A549 (cell line): Measurements from ENCODE around the gene MIEF1. TPM values are rescaled to one million over a fixed set of nuclear protein-coding genes. Genes with fewer than 3 reads are reported as not detected.
A peak's percentile ranks its signal among the peaks of the same experiment; 100 is the strongest.

ENCODE experiments used
- ATAC-seq, 2 experiments: fragments of 200-7000 bp in 1 of 2; fragments of >200 bp in 1 of 2; cut with Nextera tagmentation in 1 of 2; cut with Tn5 transposase in 1 of 2; 3 replicates each; pipeline versions ENCODE4 v1.8.0 to v1.9.1; 2018 to 2020; ENCODE audit warnings: mild to moderate bottlenecking in 1 of 2, moderate library complexity in 1 of 2
- CTCF ChIA-PET: fragments of 300-600 bp; sonication (Branson Sonifier 250); formaldehyde crosslinking; extraction: SDS; loops from one replicate; lab custom pipeline; 2021; ENCODE audit warnings: antibody characterized with exemption, inconsistent platforms; lab: Yijun Ruan, JAX
- POLR2A ChIA-PET: fragments of 350-600 bp; formaldehyde crosslinking; extraction: SDS; loops from one replicate; lab custom pipeline; 2021; ENCODE audit warnings: antibody characterized with exemption, inconsistent platforms; lab: Yijun Ruan, JAX
- DNase-seq, 2 experiments: peaks; one replicate each; pipeline versions ENCODE4 v3.0.0 to v3.0.0-alpha.2; 2011 to 2016; ENCODE audit warnings: low read depth in 1 of 2, low spot score in 1 of 2
- FAIRE-seq: peaks from 2 replicates; lab custom pipeline; 2011; peaks lifted over from hg19 to GRCh38; lab: Jason Lieb, UNC
- H3K27ac ChIP-seq, 2 experiments: fragments of >200 bp; sonication (Bioruptor Twin); formaldehyde crosslinking; 3 replicates each; pipeline ENCODE4 v1.5.1; 2016 to 2017
- H3K4me1 ChIP-seq: fragments of >200 bp; sonication (Bioruptor Twin); formaldehyde crosslinking; 3 replicates; pipeline ENCODE4 v1.6.1; 2016
- H3K4me2 ChIP-seq: fragments of >200 bp; sonication (Bioruptor Twin); formaldehyde crosslinking; 3 replicates; pipeline ENCODE4 v1.6.1; 2016
- H3K4me3 ChIP-seq: fragments of >200 bp; sonication (Bioruptor Twin); formaldehyde crosslinking; 3 replicates; pipeline ENCODE4 v1.5.1; 2016
- H3K9me3 ChIP-seq: fragments of >200 bp; sonication (Bioruptor Twin); formaldehyde crosslinking; 3 replicates; pipeline ENCODE4 v1.6.1; 2016
- BHLHE40 ChIP-seq: IDR thresholded peaks from 2 replicates; pipeline ENCODE4 v1.6.1; 2012; ENCODE audit warnings: low read depth, low read length, inconsistent platforms
- CBX2 ChIP-seq: fragments of 200-600 bp; sonication (generic); IDR thresholded peaks from 2 replicates; pipeline ENCODE4 v1.6.1; 2016; ENCODE audit warnings: low read depth, mild to moderate bottlenecking, borderline replicate concordance
- CHD2 ChIP-seq: fragments of 150-350 bp; IDR thresholded peaks from 2 replicates; pipeline ENCODE4 v1.6.1; 2014; ENCODE audit warnings: low read length; ENCODE audit not compliant: partially characterized antibody
- E2F6 ChIP-seq: IDR thresholded peaks from 2 replicates; pipeline ENCODE4 v1.6.1; 2012; ENCODE audit warnings: low read depth, borderline replicate concordance
- EHF ChIP-seq: fragments of 250-450 bp; sonication (Bioruptor Pico); IDR thresholded peaks from 2 replicates; pipeline ENCODE4 v1.5.0; 2020; ENCODE audit warnings: mild to moderate bottlenecking
- EP300 ChIP-seq, 2 experiments: fragments of >200 bp; sonication (Bioruptor Twin); formaldehyde crosslinking; IDR thresholded peaks; 2 replicates in 1 of 2; 3 replicates in 1 of 2; pipeline ENCODE4 v1.6.1; 2016 to 2017
- ESRRA ChIP-seq: fragments of 150-350 bp; IDR thresholded peaks from 2 replicates; pipeline ENCODE4 v1.6.1; 2014; ENCODE audit warnings: mild to moderate bottlenecking, low read length, borderline replicate concordance
- FOSB ChIP-seq: fragments of 250-450 bp; sonication (Bioruptor Pico); IDR thresholded peaks from 2 replicates; pipeline ENCODE4 v1.5.0; 2020; ENCODE audit warnings: mild to moderate bottlenecking, moderate library complexity
- HDAC2 ChIP-seq: fragments of 200-600 bp; sonication (generic); IDR thresholded peaks from 2 replicates; pipeline ENCODE4 v1.6.1; 2016
- HES2 ChIP-seq: fragments of >200 bp; sonication (Bioruptor Twin); formaldehyde crosslinking; IDR thresholded peaks from 2 replicates; pipeline ENCODE4 v1.6.1; 2016
- HOXB13 ChIP-seq: fragments of 250-450 bp; sonication (Bioruptor Pico); IDR thresholded peaks from 2 replicates; pipeline ENCODE4 v1.5.0; 2020; ENCODE audit warnings: low read depth, mild to moderate bottlenecking, moderate library complexity
- JUN ChIP-seq, 2 experiments: fragments of >200 bp; sonication (Bioruptor Twin); formaldehyde crosslinking; IDR thresholded peaks; 2 replicates in 1 of 2; 3 replicates in 1 of 2; pipeline ENCODE4 v1.6.1; 2016 to 2017
- KDM1A ChIP-seq: fragments of 200-600 bp; sonication (generic); IDR thresholded peaks from 2 replicates; pipeline ENCODE4 v1.6.1; 2016; ENCODE audit warnings: low read depth, mild to moderate bottlenecking
- KDM5A ChIP-seq: fragments of 200-600 bp; sonication (generic); IDR thresholded peaks from 2 replicates; pipeline ENCODE4 v1.6.1; 2016; ENCODE audit warnings: antibody characterized with exemption, mild to moderate bottlenecking
- MAX ChIP-seq: IDR thresholded peaks from 2 replicates; pipeline ENCODE4 v1.6.1; 2012
- MYC ChIP-seq: IDR thresholded peaks from 2 replicates; pipeline ENCODE4 v1.6.1; 2012; ENCODE audit warnings: mild to moderate bottlenecking, inconsistent platforms, low read length, improper control_type of control experiment, borderline replicate concordance
- NFE2L2 ChIP-seq: fragments of 150-350 bp; conservative IDR thresholded peaks from 2 replicates; pipeline ENCODE4 v1.6.1; 2014; ENCODE audit warnings: low read length
- NPAS2 ChIP-seq: fragments of 250-450 bp; sonication (Bioruptor Pico); IDR thresholded peaks from 2 replicates; pipeline ENCODE4 v1.8.0; 2022; ENCODE audit warnings: mild to moderate bottlenecking, moderate library complexity, borderline replicate concordance
- PHF8 ChIP-seq: fragments of 200-600 bp; sonication (generic); IDR thresholded peaks from 2 replicates; pipeline ENCODE4 v1.6.1; 2016; ENCODE audit warnings: low read depth, mild to moderate bottlenecking, antibody characterized with exemption, moderate library complexity, borderline replicate concordance
- POLR2A ChIP-seq: IDR thresholded peaks from 2 replicates; pipeline ENCODE4 v1.6.1; 2012; ENCODE audit warnings: mild to moderate bottlenecking, low read length
- TP53 ChIP-seq: fragments of 250-450 bp; sonication (Bioruptor Pico); IDR thresholded peaks from 2 replicates; pipeline ENCODE4 v1.5.0; 2021; ENCODE audit warnings: mild to moderate bottlenecking, moderate library complexity
- ZNF302 ChIP-seq: fragments of 250-450 bp; sonication (Bioruptor Pico); IDR thresholded peaks from 2 replicates; pipeline ENCODE4 v1.9.0; 2021; ENCODE audit warnings: inconsistent platforms, mild to moderate bottlenecking, moderate library complexity
- WGBS: methylation state at CpG from one replicate; pipeline ENCODE4 v1.1.6; 2017; ENCODE audit errors: missing lambda C conversion rate; 5-methylcytosine and 5-hydroxymethylcytosine counted together
- polyA minus RNA-seq: library from RNA; depleted of rRNA, polyadenylated mRNA; stranded (reverse); fragments of >200 nt; gene quantifications from 2 replicates; pipeline ENCODE4 v1.2.3, GENCODE V29; 2011; rRNA and poly(A)+ RNA removed
- polyA plus RNA-seq, 4 experiments: library from polyadenylated mRNA; depleted of rRNA in 3 of 4; stranded (reverse); fragments of >200 nt; fragmentation: RNase III in 1 of 4; extraction: RNeasy Plus Mini Kit Qiagen cat#74134 plus additional on column Dnase treatment in 1 of 4; gene quantifications; 2 replicates in 3 of 4; 3 replicates in 1 of 4; pipeline ENCODE4 v1.2.3, GENCODE V29; 2011 to 2017
- TF ChIP-seq, protein P1 (sequence below): fragments of 150-350 bp; IDR thresholded peaks from 2 replicates; pipeline ENCODE4 v1.6.1; 2014; ENCODE audit warnings: low read depth, mild to moderate bottlenecking, low read length
- TF ChIP-seq, protein P2 (sequence below): fragments of >200 bp; sonication (Bioruptor Twin); formaldehyde crosslinking; IDR thresholded peaks from 3 replicates; pipeline ENCODE4 v1.5.1; 2016

MIEF1 gene
- 19.8 and 20.5 TPM in 2 replicates for polyA plus RNA-seq (2011; rRNA removed)
- 13.3 and 16.3 TPM in 2 replicates for polyA plus RNA-seq (2012; cell fraction: cytosol; rRNA removed)
- polyA plus RNA-seq (2012; cell fraction: nucleus; rRNA removed): 14.2 and 14.7 TPM in 2 replicates
- 18.8 to 19.9 TPM (median 19.3 TPM) in 3 replicates for polyA plus RNA-seq (2017; fragmentation: RNase III; extraction: RNeasy Plus Mini Kit Qiagen cat#74134 plus additional on column Dnase treatment)
- polyA minus RNA-seq: 26.4 TPM in 2 replicates

- 2% methylated on average over 10 of the region's 58 CpGs for WGBS
- peak; percentile 88 to 95 for DNase-seq
- Histone ChIP-seq H3K4me1 (peaks cover 12% of the 10 kb centered on the region; the same call in 2 of the 3 replicates), H3K9me3 (no peaks in the 10 kb centered on the region), H3K4me2 (peak within 1 kb of the TSS; percentile 97), H3K4me3 (peak within 1 kb of the TSS; percentile 100), H3K27ac (peak within 1 kb of the TSS; percentile 98)
- no peak for FAIRE-seq
- ChIA-PET POLR2A (interaction anchor here (0.5 to 1.6 kb wide), 13 partner anchors 9 to 854 kb away, joined by 3 to 27 read pairs (median 3); partner anchors contain the start of genes ATF4 and RPL3), CTCF (interaction anchor here (0.6 to 2.6 kb wide), 5 partner anchors 9 to 537 kb away, joined by 3 to 11 read pairs (median 4); no protein-coding TSS in a partner anchor)
- peak; percentile 99 for ATAC-seq
- no peak for TF ChIP-seq CHD2
- peak in 1 of 2 experiments; percentile 61; a peak in 2 of 5 replicates for TF ChIP-seq JUN (IDR thresholded peaks at IDR 0.05)
- TF ChIP-seq ESRRA: peak; percentile 88
- no peak for TF ChIP-seq PHF8
- TF ChIP-seq FOSB: no peak
- TF ChIP-seq MYC: peak; percentile 86
- TF ChIP-seq POLR2A: peak; percentile 65
- peak; percentile 93 for TF ChIP-seq MAX
- no peak for TF ChIP-seq NFE2L2
- TF ChIP-seq EHF: no peak
Measured at GRCh38 chr22:39502109-39502788, at the start of gene MIEF1. Gene MIEF1, plus strand, starts transcription at chr22:39502290. Its CDS starts 9,005 bp downstream, at chr22:39511295.

DNA sequence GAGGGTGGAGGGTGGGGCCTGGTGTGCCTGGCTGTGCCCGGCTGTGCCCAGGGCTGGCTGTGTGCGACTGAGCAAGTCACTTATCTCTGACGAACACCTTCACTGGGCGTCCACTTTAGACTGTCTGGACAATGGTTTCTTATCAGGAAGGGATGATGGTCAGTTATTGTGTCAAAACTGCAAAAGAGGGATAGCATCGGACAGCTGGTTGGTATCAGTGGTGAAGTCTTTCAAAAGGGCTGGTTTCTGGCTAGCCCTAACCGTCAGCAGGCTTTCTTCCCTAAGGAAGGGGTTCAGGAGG is 49.4 kb upstream of the MIEF1 start:
- no peak overlapping the region for H3K27ac ChIP-seq
- ChIA-PET POLR2A (interaction anchor here (1.1 kb wide), 1 partner anchor 67 kb away, joined by 3 read pairs; the partner anchor contains the start of gene ATF4), CTCF (interaction anchor here (1.2 kb wide), 1 partner anchor 15 kb away, joined by 3 read pairs; no protein-coding TSS in a partner anchor)
- H3K4me1 ChIP-seq: peaks cover 6% of the 10 kb centered on the region; the same call in 1 of the 3 replicates
- DNase-seq: no peak
- FAIRE-seq: no peak
- peak in 1 of 2 experiments; percentile 35; a peak in 1 of 6 replicates for ATAC-seq
- no peak overlapping the region for H3K4me3 ChIP-seq
- WGBS: 68% methylated on average over 6 of the region's 6 CpGs
- no peak for TF ChIP-seq E2F6
- TF ChIP-seq EP300 (IDR thresholded peaks at IDR 0.05): no peak
- no peak for TF ChIP-seq BHLHE40
- TF ChIP-seq ZNF302 (CRISPR knock-in tag): no peak
- no peaks in the 10 kb centered on the region for H3K9me3 ChIP-seq
- H3K4me2 ChIP-seq: no peak overlapping the region

GRCh38 chr22:39453765-39454378 is 48.2 kb upstream of the MIEF1 start:
- H3K9me3 ChIP-seq: no peaks in the 10 kb centered on the region
- no peak overlapping the region for H3K27ac ChIP-seq
- ChIA-PET CTCF (interaction anchor here (1.0 to 1.2 kb wide), 2 partner anchors 10 to 13 kb away, joined by 3 read pairs; no protein-coding TSS in a partner anchor), POLR2A (no interaction called here)
- H3K4me3 ChIP-seq: no peak overlapping the region
- H3K4me2 ChIP-seq: no peak overlapping the region
- FAIRE-seq (no peak), ATAC-seq (no peak), DNase-seq (no peak)
- peaks cover 6% of the 10 kb centered on the region; the same call in 1 of the 3 replicates for H3K4me1 ChIP-seq
- 61% methylated on average over 8 of the region's 9 CpGs for WGBS
- TF ChIP-seq KDM5A (no peak), KDM1A (peak; percentile 78)

- no peaks in the 10 kb centered on the region for H3K9me3 ChIP-seq
- no peak overlapping the region for H3K4me3 ChIP-seq
- ChIA-PET POLR2A (no interaction called here), CTCF (interaction anchor here (0.6 to 1.0 kb wide), 2 partner anchors 10 to 283 kb away, joined by 3 to 4 read pairs; no protein-coding TSS in a partner anchor)
- H3K27ac ChIP-seq: no peak overlapping the region
- DNase-seq (peak in 1 of 2 experiments; percentile 64), FAIRE-seq (no peak), ATAC-seq (peak; percentile 40 to 58; a peak in 4 of 6 replicates)
- H3K4me2 ChIP-seq: 0 out of 3 replicates have a peak overlapping the region, but pooled peaks have one; percentile 17
- 36% methylated on average over 7 of the region's 7 CpGs for WGBS
- peaks cover 6% of the 10 kb centered on the region; the same call in 1 of the 3 replicates for H3K4me1 ChIP-seq
- TF ChIP-seq TP53 (CRISPR knock-in tag) (no peak), CBX2 (no peak), HOXB13 (no peak), NFE2L2 (no peak), HES2 (no peak), HDAC2 (no peak), NPAS2 (CRISPR knock-in tag) (no peak)
- TF ChIP-seq, protein P1, sequence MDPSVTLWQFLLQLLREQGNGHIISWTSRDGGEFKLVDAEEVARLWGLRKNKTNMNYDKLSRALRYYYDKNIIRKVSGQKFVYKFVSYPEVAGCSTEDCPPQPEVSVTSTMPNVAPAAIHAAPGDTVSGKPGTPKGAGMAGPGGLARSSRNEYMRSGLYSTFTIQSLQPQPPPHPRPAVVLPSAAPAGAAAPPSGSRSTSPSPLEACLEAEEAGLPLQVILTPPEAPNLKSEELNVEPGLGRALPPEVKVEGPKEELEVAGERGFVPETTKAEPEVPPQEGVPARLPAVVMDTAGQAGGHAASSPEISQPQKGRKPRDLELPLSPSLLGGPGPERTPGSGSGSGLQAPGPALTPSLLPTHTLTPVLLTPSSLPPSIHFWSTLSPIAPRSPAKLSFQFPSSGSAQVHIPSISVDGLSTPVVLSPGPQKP: no peak
- TF ChIP-seq, protein P2, sequence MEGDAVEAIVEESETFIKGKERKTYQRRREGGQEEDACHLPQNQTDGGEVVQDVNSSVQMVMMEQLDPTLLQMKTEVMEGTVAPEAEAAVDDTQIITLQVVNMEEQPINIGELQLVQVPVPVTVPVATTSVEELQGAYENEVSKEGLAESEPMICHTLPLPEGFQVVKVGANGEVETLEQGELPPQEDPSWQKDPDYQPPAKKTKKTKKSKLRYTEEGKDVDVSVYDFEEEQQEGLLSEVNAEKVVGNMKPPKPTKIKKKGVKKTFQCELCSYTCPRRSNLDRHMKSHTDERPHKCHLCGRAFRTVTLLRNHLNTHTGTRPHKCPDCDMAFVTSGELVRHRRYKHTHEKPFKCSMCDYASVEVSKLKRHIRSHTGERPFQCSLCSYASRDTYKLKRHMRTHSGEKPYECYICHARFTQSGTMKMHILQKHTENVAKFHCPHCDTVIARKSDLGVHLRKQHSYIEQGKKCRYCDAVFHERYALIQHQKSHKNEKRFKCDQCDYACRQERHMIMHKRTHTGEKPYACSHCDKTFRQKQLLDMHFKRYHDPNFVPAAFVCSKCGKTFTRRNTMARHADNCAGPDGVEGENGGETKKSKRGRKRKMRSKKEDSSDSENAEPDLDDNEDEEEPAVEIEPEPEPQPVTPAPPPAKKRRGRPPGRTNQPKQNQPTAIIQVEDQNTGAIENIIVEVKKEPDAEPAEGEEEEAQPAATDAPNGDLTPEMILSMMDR: no peak
Measured at GRCh38 chr22:39454385-39454871, 47.7 kb upstream of the MIEF1 start.
